GM06990 (cell line): ENCODE data around the gene REEP5.

Experiments
- DNase-seq: peaks from one replicate; pipeline ENCODE4 v3.0.0-alpha.2; 2011; ENCODE audit not compliant: insufficient read length; ENCODE audit errors: extremely low read depth
- H3K27me3 ChIP-seq: replicated peaks from 2 replicates; pipeline ENCODE4 v1.6.0; 2011; ENCODE audit warnings: low read length; ENCODE audit not compliant: control insufficient read depth, insufficient read depth
- H3K36me3 ChIP-seq: 2 replicates; pipeline ENCODE4 v1.5.1; 2011; ENCODE audit warnings: low read length; ENCODE audit not compliant: control insufficient read depth, insufficient read depth
- H3K4me3 ChIP-seq: replicated peaks from 2 replicates; pipeline ENCODE4 v1.5.1; 2011; ENCODE audit warnings: low read depth, mild to moderate bottlenecking, control low read depth, low read length
- TF ChIP-seq, protein P1 (sequence below): IDR thresholded peaks from 2 replicates; pipeline ENCODE4 v1.5.1; 2011; ENCODE audit warnings: low read length, control low read depth, mild to moderate bottlenecking, inconsistent platforms; ENCODE audit not compliant: insufficient read depth, poor library complexity, severe bottlenecking

REEP5 gene

DNA sequence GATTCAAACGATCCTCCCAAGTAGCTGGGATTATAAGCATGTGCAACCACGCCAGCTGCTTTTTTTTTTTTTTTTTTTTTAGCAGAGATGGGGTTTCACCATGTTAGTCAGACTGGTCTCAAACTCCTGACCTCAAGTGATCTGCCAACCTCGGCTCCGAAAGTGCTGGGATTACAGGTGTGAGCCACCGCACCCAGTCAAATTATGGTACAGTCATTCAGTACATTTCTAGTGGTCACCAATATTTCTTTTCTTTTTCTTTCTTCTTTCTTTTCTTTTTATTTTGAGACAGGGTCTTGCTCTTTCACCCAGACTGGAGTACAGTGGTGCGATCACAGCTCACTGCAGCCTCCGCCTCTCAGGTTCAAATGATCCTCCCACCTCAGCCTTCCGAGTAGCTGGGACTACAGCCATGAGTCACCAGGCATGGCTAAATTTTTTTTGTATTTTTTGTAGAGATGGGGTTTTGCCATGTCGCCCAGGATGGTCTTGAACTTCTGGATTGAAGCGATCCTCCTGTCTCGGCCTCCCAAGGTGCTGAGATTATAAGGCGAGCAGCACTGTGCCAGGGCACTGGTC, 29.2 kb upstream of the REEP5 start:
- TF ChIP-seq, protein P1, sequence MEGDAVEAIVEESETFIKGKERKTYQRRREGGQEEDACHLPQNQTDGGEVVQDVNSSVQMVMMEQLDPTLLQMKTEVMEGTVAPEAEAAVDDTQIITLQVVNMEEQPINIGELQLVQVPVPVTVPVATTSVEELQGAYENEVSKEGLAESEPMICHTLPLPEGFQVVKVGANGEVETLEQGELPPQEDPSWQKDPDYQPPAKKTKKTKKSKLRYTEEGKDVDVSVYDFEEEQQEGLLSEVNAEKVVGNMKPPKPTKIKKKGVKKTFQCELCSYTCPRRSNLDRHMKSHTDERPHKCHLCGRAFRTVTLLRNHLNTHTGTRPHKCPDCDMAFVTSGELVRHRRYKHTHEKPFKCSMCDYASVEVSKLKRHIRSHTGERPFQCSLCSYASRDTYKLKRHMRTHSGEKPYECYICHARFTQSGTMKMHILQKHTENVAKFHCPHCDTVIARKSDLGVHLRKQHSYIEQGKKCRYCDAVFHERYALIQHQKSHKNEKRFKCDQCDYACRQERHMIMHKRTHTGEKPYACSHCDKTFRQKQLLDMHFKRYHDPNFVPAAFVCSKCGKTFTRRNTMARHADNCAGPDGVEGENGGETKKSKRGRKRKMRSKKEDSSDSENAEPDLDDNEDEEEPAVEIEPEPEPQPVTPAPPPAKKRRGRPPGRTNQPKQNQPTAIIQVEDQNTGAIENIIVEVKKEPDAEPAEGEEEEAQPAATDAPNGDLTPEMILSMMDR, result no peak
- DNase-seq, result no peak
- Histone ChIP-seq H3K27me3 (no peaks in the 10 kb centered on the region), H3K4me3 (no peak overlapping the region), H3K36me3 (no peaks in the 10 kb centered on the region)

DNA sequence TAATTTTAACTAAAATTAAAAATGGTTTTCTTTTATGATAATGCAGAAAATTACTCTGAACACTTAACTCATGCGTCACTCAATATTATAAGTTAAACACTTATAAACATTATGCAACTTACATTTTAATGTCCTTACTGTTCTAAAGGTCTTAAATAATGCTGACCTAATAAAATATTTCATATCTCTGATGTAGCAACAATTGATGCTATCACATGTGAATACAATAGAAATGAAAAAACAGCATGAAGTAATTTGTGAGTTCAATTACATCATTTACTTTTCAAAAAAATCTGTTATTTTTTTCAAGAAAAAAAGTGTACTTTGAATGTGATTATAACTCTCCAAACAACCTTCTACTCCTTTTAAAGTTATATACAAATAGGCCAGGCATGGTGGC, 26.4 kb upstream of the REEP5 start:
- no peak for DNase-seq
- Histone ChIP-seq H3K4me3 (no peak overlapping the region), H3K27me3 (no peaks in the 10 kb centered on the region), H3K36me3 (no peaks in the 10 kb centered on the region)
- TF ChIP-seq, protein P1, result no peak

DNA sequence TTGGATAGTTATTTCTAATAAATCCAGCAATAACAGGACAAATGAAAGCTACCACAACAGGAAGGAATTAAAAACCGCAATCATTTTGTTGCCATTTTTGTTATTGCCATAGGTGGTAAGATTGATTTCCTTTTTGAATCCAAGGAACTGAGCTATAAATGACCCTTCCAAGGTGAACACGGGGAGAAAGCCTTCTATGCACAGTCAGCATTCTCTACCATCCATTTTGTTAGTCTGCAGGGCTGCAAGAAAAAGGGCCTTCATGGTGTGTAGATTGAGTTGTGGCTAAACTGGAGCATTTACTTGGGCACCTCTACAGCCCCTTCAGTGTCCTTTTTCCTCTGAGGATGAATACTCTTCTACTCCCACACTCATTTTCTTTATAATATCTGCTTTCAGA, 18.6 kb upstream of the REEP5 start:
- TF ChIP-seq, protein P1, result no peak
- Histone ChIP-seq H3K36me3 (no peaks in the 10 kb centered on the region), H3K27me3 (no peaks in the 10 kb centered on the region), H3K4me3 (no peak overlapping the region)
- no peak for DNase-seq

DNA sequence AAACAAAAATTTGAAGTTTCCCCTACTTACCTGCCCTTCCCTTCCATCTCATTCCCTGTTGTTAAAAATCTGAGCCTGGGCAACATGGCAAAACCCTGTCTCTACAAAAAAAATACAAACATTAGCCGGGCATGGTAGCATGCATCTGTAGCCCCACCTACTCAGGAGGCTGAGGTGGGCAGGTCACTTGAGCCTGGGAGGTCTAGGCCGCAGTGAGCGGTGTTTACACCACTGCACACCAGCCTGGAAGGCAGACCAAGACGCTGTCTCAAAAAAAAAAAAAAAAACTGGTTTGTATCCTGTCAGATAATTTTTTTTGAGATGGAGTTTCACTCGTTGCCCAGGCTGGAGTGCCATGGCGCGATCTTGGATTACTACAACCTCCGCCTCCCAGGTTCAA, 16.3 kb upstream of the REEP5 start:
- H3K36me3 ChIP-seq, result no peaks in the 10 kb centered on the region
- no peak for DNase-seq

DNA sequence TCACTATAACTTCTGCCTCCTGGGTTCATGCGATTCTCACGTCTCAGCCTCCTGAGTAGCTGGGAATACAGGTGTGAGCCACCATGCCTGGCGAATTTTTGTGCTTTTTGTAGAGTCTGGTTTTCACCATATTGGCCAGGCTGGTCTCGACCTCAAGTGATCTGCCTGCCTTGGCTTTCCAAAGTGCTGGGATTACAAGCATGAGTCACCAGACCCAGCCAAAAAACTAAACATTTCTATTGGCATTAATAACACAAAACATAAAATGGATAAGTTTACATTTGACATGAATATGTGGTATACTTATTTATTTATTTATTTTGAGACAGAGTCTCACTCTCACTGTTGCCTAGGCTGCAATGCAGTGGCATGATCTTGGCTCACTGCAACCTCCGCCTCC, 13.6 kb upstream of the REEP5 start:
- H3K4me3 ChIP-seq, result no peak overlapping the region
- H3K36me3 ChIP-seq, result no peaks in the 10 kb centered on the region
- TF ChIP-seq, protein P1, result no peak
- DNase-seq, result no peak
- no peaks in the 10 kb centered on the region for H3K27me3 ChIP-seq

More for the DNA sequence above, 16.3 kb upstream of the REEP5 start:
- no peak overlapping the region for H3K4me3 ChIP-seq
- H3K27me3 ChIP-seq, result no peaks in the 10 kb centered on the region
- TF ChIP-seq, protein P1, result no peak

DNA sequence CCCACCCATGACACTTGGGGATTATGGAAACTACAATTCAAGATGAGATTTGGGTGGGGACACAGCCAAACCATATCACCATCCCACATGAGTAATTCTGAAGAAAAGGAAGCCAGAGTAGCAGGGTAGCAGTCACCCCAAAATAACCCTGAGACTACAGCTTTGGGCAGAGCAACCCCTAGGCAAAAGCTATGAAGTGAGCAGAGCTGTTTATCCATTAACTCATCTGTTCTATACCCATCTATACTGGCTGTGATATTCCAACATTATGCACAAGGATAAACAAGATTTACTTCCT, 12.3 kb upstream of the REEP5 start:
- Histone ChIP-seq H3K4me3 (no peak overlapping the region), H3K27me3 (no peaks in the 10 kb centered on the region), H3K36me3 (no peaks in the 10 kb centered on the region)
- no peak for DNase-seq
- TF ChIP-seq, protein P1, result no peak
